GM13977 (cell line): ENCODE data around the gene COL21A1.

Source experiments
- DNase-seq: peaks from one replicate; pipeline ENCODE4 v3.0.0; 2012; ENCODE audit warnings: low spot score
- CTCF ChIP-seq: IDR thresholded peaks from 2 replicates; pipeline ENCODE4 v1.5.1; 2012; ENCODE audit warnings: mild to moderate bottlenecking, control low read depth; ENCODE audit not compliant: insufficient read depth; ENCODE audit errors: extremely low read depth, missing control alignments
- in situ Hi-C: fragments of 300-500 bp; cut with MboI; formaldehyde crosslinking; loops from one replicate; pipeline ENCODE4 v1.12.0; 2022; ENCODE audit warnings: low sequenced_read_pairs, low pct_unique_long_range_greater_than_20kb, mixed read lengths, inconsistent platforms; ENCODE audit not compliant: unreplicated experiment

COL21A1 gene

GRCh38 chr6:56027865-56028264 is 219.5 kb downstream of the COL21A1 start:
- no peak for DNase-seq
- no peak for TF ChIP-seq CTCF
- in situ Hi-C loops, result no loop called here

GRCh38 chr6:56026455-56027180 is 220.8 kb downstream of the COL21A1 start:
- TF ChIP-seq CTCF, result no peak
- in situ Hi-C loops, result no loop called here
- no peak for DNase-seq

GRCh38 chr6:56025795-56026194 is 221.6 kb downstream of the COL21A1 start:
- no peak for TF ChIP-seq CTCF
- in situ Hi-C loops, result no loop called here
- DNase-seq, result no peak

GRCh38 chr6:56024931-56025330 is 222.4 kb downstream of the COL21A1 start:
- in situ Hi-C loops, result no loop called here
- no peak for TF ChIP-seq CTCF
- no peak for DNase-seq

- no peak for DNase-seq
- in situ Hi-C loops, result no loop called here
- no peak for TF ChIP-seq CTCF
Measured at GRCh38 chr6:56023829-56024228, 223.6 kb downstream of the COL21A1 start.

GRCh38 chr6:56022678-56023077 is 224.7 kb downstream of the COL21A1 start:
- DNase-seq, result no peak
- TF ChIP-seq CTCF, result no peak
- in situ Hi-C loops, result no loop called here
